ENCODE results near the gene ZBTB33.

The ZBTB33 gene

DNA sequence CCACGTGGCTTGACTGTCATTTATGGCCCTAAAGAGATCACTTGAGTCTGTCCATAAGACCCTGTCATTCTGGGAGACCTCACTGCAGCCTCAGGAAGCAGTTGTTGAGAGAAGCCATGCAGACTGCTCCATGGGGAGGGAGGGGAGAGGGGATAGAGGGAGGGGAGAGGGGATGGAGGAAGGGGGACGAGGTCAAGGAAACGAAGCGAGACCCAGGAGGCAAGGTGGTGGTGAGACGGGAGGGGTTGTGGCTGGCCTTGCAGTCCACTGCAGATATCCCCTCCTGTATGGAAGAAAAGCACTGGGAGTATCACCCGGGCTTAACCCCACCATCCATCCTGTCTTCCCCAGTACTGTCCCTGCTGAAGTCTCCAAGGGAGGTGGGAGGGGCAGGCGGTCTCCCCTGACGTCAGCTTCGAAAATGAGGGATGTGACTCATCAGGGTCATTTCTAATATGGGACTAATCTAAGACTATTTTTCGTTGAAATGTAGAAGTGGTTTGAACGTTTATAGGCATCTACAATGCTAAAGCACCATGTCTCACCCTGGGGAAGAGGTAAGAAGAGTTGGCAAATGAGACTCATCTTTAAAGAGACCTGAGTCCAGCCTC lies 55.0 kb downstream of the ZBTB33 start:
- no peak for DNase-seq

DNA sequence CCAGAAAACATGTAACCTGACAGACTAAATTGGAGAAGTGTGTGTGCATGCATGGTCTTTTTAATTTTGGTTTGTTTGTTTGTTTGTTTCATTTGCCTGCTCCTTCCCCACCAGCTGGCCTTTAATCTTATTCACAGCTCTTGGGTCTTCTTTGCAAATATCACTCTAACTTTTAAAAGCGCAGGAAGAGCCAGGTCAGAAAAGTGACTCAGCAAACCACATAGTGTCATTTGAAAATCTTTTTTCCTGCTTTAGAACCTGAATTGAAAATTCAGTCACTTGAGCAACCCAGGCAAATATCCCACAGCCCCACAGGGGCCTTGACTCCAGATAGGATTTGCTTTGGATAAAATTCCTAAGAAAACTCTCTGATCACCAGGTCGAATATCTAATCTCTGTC lies 56.0 kb downstream of the ZBTB33 start:
- no peak for DNase-seq

Measured in left hindlimb (tissue), 1 donor.